Suprapubic skin (tissue), 4 donors: ENCODE measurements around the gene ITPRID1. TPM values are rescaled to one million over a fixed set of nuclear protein-coding genes. Genes with fewer than 3 reads are reported as not detected.

Experiments used
- DNase-seq, 2 donors: peaks; one replicate each; pipeline ENCODE4 v3.0.0-alpha.2; 2019; ENCODE audit warnings: low spot score in 2 of 2
- H3K27ac ChIP-seq: fragments of 200-600 bp; sonication (generic); one replicate; pipeline ENCODE4 v1.5.1; 2019
- H3K27me3 ChIP-seq: fragments of 200-600 bp; sonication (generic); one replicate; pipeline ENCODE4 v1.5.1; 2019
- H3K36me3 ChIP-seq: fragments of 200-600 bp; sonication (generic); one replicate; pipeline ENCODE4 v1.5.1; 2019
- H3K4me1 ChIP-seq: fragments of 200-600 bp; sonication (generic); one replicate; pipeline ENCODE4 v1.5.1; 2019
- H3K4me3 ChIP-seq: fragments of 200-600 bp; sonication (generic); one replicate; pipeline ENCODE4 v1.5.1; 2019; ENCODE audit warnings: mild to moderate bottlenecking
- H3K9me3 ChIP-seq: fragments of 200-600 bp; sonication (generic); one replicate; pipeline ENCODE4 v1.5.1; 2019
- EP300 ChIP-seq: sonication (generic); formaldehyde crosslinking; IDR thresholded peaks from one replicate; pipeline ENCODE4 v1.6.1; 2017; ENCODE audit warnings: antibody characterized with exemption
- POLR2A ChIP-seq, 2 donors: fragments of 450-650 bp; IDR thresholded peaks; one replicate each; pipeline ENCODE4 v1.6.1; 2017; ENCODE audit warnings: antibody characterized with exemption in 2 of 2, mild to moderate bottlenecking in 2 of 2, moderate library complexity in 2 of 2
- POLR2AphosphoS5 ChIP-seq, 3 donors: sonication (generic); formaldehyde crosslinking; IDR thresholded peaks; one replicate each; pipeline ENCODE4 v1.6.1; 2017; ENCODE audit warnings: antibody characterized with exemption in 3 of 3
- WGBS: methylation state at CpG from one replicate; pipeline ENCODE4 v1.1.5; 2018; 5-methylcytosine and 5-hydroxymethylcytosine counted together
- total RNA-seq, 4 donors: library from RNA; depleted of rRNA; stranded (reverse); fragments of >200 nt; gene quantifications; one replicate each; pipeline ENCODE4 v1.1.0, GENCODE V29; 2016
- TF ChIP-seq, protein P1 (sequence below), 2 donors: fragments of 200-600 bp in 1 of 2; fragments of 450-650 bp in 1 of 2; sonication (generic) in 1 of 2; IDR thresholded peaks; one replicate each; pipeline ENCODE4 v1.5.1; 2016 to 2019; ENCODE audit warnings: antibody characterized with exemption in 2 of 2, mild to moderate bottlenecking in 1 of 2, moderate library complexity in 1 of 2

ITPRID1 gene
- total RNA-seq, 4 donors from 2014 or later: 4.4 to 27.7 (median 7.9) TPM

GRCh38 chr7:31476073-31476745 lies 37.7 kb upstream of the ITPRID1 start:
- WGBS: 78% methylated on average over 7 of the region's 7 CpGs
- TF ChIP-seq POLR2A (IDR thresholded peaks at IDR 0.05): no peak
- no peak for TF ChIP-seq EP300
- TF ChIP-seq POLR2AphosphoS5 (IDR thresholded peaks at IDR 0.05): no peak
- TF ChIP-seq, protein P1, sequence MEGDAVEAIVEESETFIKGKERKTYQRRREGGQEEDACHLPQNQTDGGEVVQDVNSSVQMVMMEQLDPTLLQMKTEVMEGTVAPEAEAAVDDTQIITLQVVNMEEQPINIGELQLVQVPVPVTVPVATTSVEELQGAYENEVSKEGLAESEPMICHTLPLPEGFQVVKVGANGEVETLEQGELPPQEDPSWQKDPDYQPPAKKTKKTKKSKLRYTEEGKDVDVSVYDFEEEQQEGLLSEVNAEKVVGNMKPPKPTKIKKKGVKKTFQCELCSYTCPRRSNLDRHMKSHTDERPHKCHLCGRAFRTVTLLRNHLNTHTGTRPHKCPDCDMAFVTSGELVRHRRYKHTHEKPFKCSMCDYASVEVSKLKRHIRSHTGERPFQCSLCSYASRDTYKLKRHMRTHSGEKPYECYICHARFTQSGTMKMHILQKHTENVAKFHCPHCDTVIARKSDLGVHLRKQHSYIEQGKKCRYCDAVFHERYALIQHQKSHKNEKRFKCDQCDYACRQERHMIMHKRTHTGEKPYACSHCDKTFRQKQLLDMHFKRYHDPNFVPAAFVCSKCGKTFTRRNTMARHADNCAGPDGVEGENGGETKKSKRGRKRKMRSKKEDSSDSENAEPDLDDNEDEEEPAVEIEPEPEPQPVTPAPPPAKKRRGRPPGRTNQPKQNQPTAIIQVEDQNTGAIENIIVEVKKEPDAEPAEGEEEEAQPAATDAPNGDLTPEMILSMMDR (IDR thresholded peaks at IDR 0.05): no peak
- H3K9me3 ChIP-seq: no peaks in the 10 kb centered on the region

DNA sequence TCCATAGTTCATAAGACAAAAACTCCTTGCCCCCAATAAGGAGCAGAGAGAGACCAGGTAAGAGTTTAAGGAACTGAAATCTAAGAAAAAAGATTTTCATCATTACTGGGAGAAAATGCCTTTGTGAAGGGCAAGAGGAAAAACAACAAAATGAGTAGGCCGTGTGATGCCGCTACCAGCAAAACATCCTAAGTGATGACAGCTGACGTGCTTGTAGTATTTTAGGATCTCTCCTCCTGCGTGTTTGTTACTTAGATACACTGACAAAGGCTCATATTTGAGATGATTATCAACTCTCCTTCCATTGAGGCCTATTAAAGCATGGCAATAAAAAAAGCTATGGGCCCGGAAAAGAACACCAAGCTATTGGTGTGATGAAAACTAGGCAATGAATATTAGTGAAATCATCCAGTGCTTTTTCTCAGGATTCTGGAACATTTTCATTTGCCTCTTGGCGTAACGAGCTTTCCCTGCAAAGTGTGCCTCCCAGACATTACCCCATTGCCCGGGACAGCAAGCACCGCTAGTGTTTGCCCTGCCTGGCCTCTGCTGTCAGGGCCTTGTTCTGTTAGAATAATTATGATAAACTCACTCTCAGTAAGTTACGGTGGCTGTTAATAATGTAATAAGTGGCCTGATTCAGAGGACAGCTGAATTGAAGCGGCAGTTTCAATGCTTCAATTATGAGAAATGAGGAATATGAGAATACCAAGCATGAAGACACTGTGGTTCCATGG lies 36.8 kb upstream of the ITPRID1 start:
- Histone ChIP-seq H3K27me3 (no peaks in the 10 kb centered on the region), H3K4me3 (no peak overlapping the region), H3K27ac (no peak overlapping the region), H3K4me1 (no peaks in the 10 kb centered on the region), H3K36me3 (no peaks in the 10 kb centered on the region), H3K9me3 (no peaks in the 10 kb centered on the region)
- TF ChIP-seq POLR2AphosphoS5 (IDR thresholded peaks at IDR 0.05) (no peak), POLR2A (IDR thresholded peaks at IDR 0.05) (no peak)
- TF ChIP-seq, protein P1 (IDR thresholded peaks at IDR 0.05): no peak
- 93% methylated on average over 11 of the region's 11 CpGs for WGBS
- no peak for DNase-seq

More at GRCh38 chr7:31476073-31476745, 37.7 kb upstream of the ITPRID1 start:
- Histone ChIP-seq H3K4me3 (no peak overlapping the region), H3K36me3 (no peaks in the 10 kb centered on the region), H3K27me3 (no peaks in the 10 kb centered on the region), H3K27ac (no peak overlapping the region), H3K4me1 (no peaks in the 10 kb centered on the region)
- DNase-seq: no peak

DNA sequence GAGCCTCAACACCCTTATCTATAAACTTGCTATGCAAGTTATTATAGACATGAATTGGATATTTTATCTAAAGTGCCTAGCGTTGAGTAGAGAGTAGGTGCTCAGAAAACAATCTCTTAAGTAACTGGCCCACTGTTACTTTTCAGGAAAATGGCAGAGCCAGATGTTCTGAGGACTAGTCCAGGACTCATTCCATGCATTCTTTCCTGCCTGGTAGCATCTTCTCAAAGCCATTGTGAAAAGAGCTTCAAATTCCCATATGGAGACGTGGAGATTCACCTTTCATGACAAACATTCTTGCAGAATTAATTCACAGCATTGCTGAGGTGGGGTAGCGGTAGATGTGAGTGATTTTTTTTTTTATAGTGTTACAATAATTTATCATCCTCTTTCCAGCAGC lies 35.9 kb upstream of the ITPRID1 start:
- no peaks in the 10 kb centered on the region for H3K9me3 ChIP-seq
- H3K36me3 ChIP-seq: no peaks in the 10 kb centered on the region
- H3K27me3 ChIP-seq: no peaks in the 10 kb centered on the region
- no peak for TF ChIP-seq EP300
- no peak for TF ChIP-seq POLR2AphosphoS5 (IDR thresholded peaks at IDR 0.05)
- TF ChIP-seq, protein P1 (IDR thresholded peaks at IDR 0.05): no peak
- no peak for TF ChIP-seq POLR2A (IDR thresholded peaks at IDR 0.05)
- no peak overlapping the region for H3K27ac ChIP-seq
- 55% methylated on average over 3 of the region's 3 CpGs for WGBS
- no peaks in the 10 kb centered on the region for H3K4me1 ChIP-seq
- no peak overlapping the region for H3K4me3 ChIP-seq
- no peak for DNase-seq

GRCh38 chr7:31478721-31479120 lies 35.2 kb upstream of the ITPRID1 start:
- TF ChIP-seq, protein P1 (IDR thresholded peaks at IDR 0.05): no peak
- TF ChIP-seq EP300 (no peak), POLR2A (IDR thresholded peaks at IDR 0.05) (no peak)
- Histone ChIP-seq H3K4me1 (no peaks in the 10 kb centered on the region), H3K9me3 (no peaks in the 10 kb centered on the region), H3K27ac (no peak overlapping the region), H3K36me3 (no peaks in the 10 kb centered on the region), H3K27me3 (no peaks in the 10 kb centered on the region), H3K4me3 (no peak overlapping the region)
- WGBS: 23% methylated on average over 6 of the region's 6 CpGs
- DNase-seq: no peak

DNA sequence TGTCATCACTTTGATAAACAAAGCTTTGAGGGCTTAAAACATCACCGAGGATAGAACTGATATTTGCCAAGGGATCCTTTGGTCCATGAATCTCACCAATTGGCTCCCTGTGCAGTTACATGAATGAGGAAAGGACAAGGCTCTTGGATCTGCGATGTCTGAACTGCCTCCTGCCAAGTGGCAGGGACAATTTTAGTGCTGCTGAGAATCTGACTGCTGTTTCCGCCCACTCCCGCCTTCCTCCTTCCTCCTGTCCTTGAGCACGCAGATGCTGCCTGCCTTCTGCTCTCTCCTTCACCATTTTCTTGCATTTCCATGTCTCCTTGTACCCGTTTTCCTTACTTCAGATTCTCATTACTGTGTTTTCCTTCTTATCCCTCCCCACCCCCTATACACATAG lies 26.8 kb upstream of the ITPRID1 start:
- H3K4me3 ChIP-seq: no peak overlapping the region
- H3K27ac ChIP-seq: no peak overlapping the region
- H3K4me1 ChIP-seq: no peaks in the 10 kb centered on the region
- peaks cover 3% of the 10 kb centered on the region for H3K27me3 ChIP-seq
- 68% methylated on average over 6 of the region's 6 CpGs for WGBS
- DNase-seq: no peak
- TF ChIP-seq EP300 (no peak), POLR2A (IDR thresholded peaks at IDR 0.05) (no peak), POLR2AphosphoS5 (IDR thresholded peaks at IDR 0.05) (no peak)
- TF ChIP-seq, protein P1 (IDR thresholded peaks at IDR 0.05): no peak
- no peaks in the 10 kb centered on the region for H3K9me3 ChIP-seq
- no peaks in the 10 kb centered on the region for H3K36me3 ChIP-seq
